DOHH2 (cell line): ENCODE data around the gene ZNF860.
"Not testable (repeated sequence)": the region's sequence is repeated elsewhere in the genome, so short reads cannot be mapped to it uniquely, and the experiment has no call there.

Source experiments
- H3F3A ChIP-seq: fragments of 200-600 bp; sonication (generic), shearing (Covaris generic); 2 replicates; pipeline ENCODE4 v1.6.0; 2016; ENCODE audit warnings: antibody characterized with exemption, mild to moderate bottlenecking; ENCODE audit not compliant: control insufficient read depth, insufficient read depth
- H3K27ac ChIP-seq: fragments of 200-600 bp; sonication (generic); 2 replicates; pipeline ENCODE4 v1.5.1; 2014; ENCODE audit warnings: low read depth, mild to moderate bottlenecking, low read length, moderate library complexity
- H3K27me3 ChIP-seq: fragments of 200-600 bp; sonication (generic); 2 replicates; pipeline ENCODE4 v1.6.1; 2014; ENCODE audit warnings: mild to moderate bottlenecking, low read length, mixed read lengths; ENCODE audit not compliant: control insufficient read depth
- H3K36me3 ChIP-seq: fragments of 200-600 bp; sonication (generic); 2 replicates; pipeline ENCODE4 v1.6.1; 2014; ENCODE audit warnings: mild to moderate bottlenecking, low read length, moderate library complexity, mixed read lengths; ENCODE audit not compliant: control insufficient read depth
- H3K4me1 ChIP-seq: fragments of 200-600 bp; sonication (generic); 2 replicates; pipeline ENCODE4 v1.6.1; 2014; ENCODE audit warnings: mild to moderate bottlenecking, low read length, mixed read lengths; ENCODE audit not compliant: control insufficient read depth
- H3K4me2 ChIP-seq: fragments of 200-600 bp; sonication (generic); 2 replicates; pipeline ENCODE4 v1.6.0; 2014; ENCODE audit warnings: mild to moderate bottlenecking, low read length, moderate library complexity
- H3K4me3 ChIP-seq: fragments of 200-600 bp; sonication (generic); 2 replicates; pipeline ENCODE4 v1.5.1; 2014; ENCODE audit warnings: mild to moderate bottlenecking, low read length, mixed read lengths
- H3K79me2 ChIP-seq: fragments of 200-600 bp; sonication (generic); 2 replicates; pipeline ENCODE4 v1.6.1; 2014; ENCODE audit warnings: mild to moderate bottlenecking, low read length, mixed read lengths; ENCODE audit not compliant: control insufficient read depth
- H3K9me2 ChIP-seq: fragments of 200-600 bp; sonication (generic); replicated peaks from 2 replicates; pipeline ENCODE4 v1.6.1; 2014; ENCODE audit warnings: mild to moderate bottlenecking, low read length, mixed read lengths; ENCODE audit not compliant: control insufficient read depth
- H3K9me3 ChIP-seq: fragments of 200-600 bp; sonication (generic); 2 replicates; pipeline ENCODE4 v1.6.1; 2014; ENCODE audit warnings: antibody characterized with exemption, low read length, mixed read lengths; ENCODE audit not compliant: control insufficient read depth, insufficient read depth
- H4K20me1 ChIP-seq: fragments of 200-600 bp; sonication (generic); 2 replicates; pipeline ENCODE4 v1.6.0; 2014; ENCODE audit warnings: low read depth, mild to moderate bottlenecking, antibody characterized with exemption, low read length, moderate library complexity; ENCODE audit not compliant: control insufficient read depth, insufficient read depth
- CTCF ChIP-seq: fragments of 200-600 bp; sonication (generic); IDR thresholded peaks from one replicate; pipeline ENCODE4 v1.5.1; 2014; ENCODE audit warnings: antibody characterized with exemption, mild to moderate bottlenecking, low read depth, low read length; ENCODE audit not compliant: poor library complexity, severe bottlenecking
- EZH2phosphoT487 ChIP-seq: fragments of 200-600 bp; sonication (generic); IDR thresholded peaks from 2 replicates; pipeline ENCODE4 v1.6.1; 2017; ENCODE audit warnings: borderline replicate concordance, mild to moderate bottlenecking, antibody characterized with exemption, low read length, moderate library complexity, mixed read lengths

Gene ZNF860

GRCh38 chr3:31985831-31986230 is 4.3 kb downstream of the ZNF860 start:
- no peaks in the 10 kb centered on the region for H4K20me1 ChIP-seq
- H3K27me3 ChIP-seq, result no peaks in the 10 kb centered on the region
- 0 out of 2 replicates have a peak overlapping the region, but pooled peaks have one; percentile 2 for H3K27ac ChIP-seq
- TF ChIP-seq CTCF, result no peak
- no peak for TF ChIP-seq EZH2phosphoT487
- H3F3A ChIP-seq, result no peaks in the 10 kb centered on the region
- H3K79me2 ChIP-seq, result peaks cover 36% of the 10 kb centered on the region
- H3K4me2 ChIP-seq, result peak overlapping the region; percentile 19
- peaks cover 38% of the 10 kb centered on the region for H3K4me1 ChIP-seq
- H3K36me3 ChIP-seq, result peaks cover 51% of the 10 kb centered on the region
- H3K9me3 ChIP-seq, result peaks cover 5% of the 10 kb centered on the region; the same call in 1 of the 2 replicates
- H3K4me3 ChIP-seq, result no peak overlapping the region; the same call in 1 of the 2 replicates
- no peaks in the 10 kb centered on the region for H3K9me2 ChIP-seq

GRCh38 chr3:31988271-31988670 is 6.7 kb downstream of the ZNF860 start:
- Histone ChIP-seq H3K4me2 (no peak overlapping the region), H3K4me3 (no peak overlapping the region), H3K4me1 (peaks cover 23% of the 10 kb centered on the region), H3F3A (no peaks in the 10 kb centered on the region), H3K79me2 (peaks cover 12% of the 10 kb centered on the region), H3K27me3 (no peaks in the 10 kb centered on the region), H3K9me3 (peaks cover 8% of the 10 kb centered on the region; the same call in 1 of the 2 replicates), H3K36me3 (peaks cover 50% of the 10 kb centered on the region), H3K9me2 (no peaks in the 10 kb centered on the region), H4K20me1 (no peaks in the 10 kb centered on the region), H3K27ac (no peak overlapping the region)
- TF ChIP-seq CTCF, result no peak
- TF ChIP-seq EZH2phosphoT487, result no peak

- H3K4me1 ChIP-seq, H3K27me3 ChIP-seq, H3K9me3 ChIP-seq, H3K79me2 ChIP-seq, H3K4me2 ChIP-seq, H4K20me1 ChIP-seq, H3K9me2 ChIP-seq, H3K4me3 ChIP-seq, H3K27ac ChIP-seq, H3F3A ChIP-seq: not testable (repeated sequence)
- H3K36me3 ChIP-seq, result peaks cover 33% of the 10 kb centered on the region
These were observed 11.4 kb downstream of the ZNF860 start for GRCh38 chr3:31992995-31993394.

- Histone ChIP-seq H3K27ac (no peak overlapping the region), H3K79me2 (no peaks in the 10 kb centered on the region), H3K4me3 (no peak overlapping the region), H4K20me1 (no peaks in the 10 kb centered on the region), H3K27me3 (no peaks in the 10 kb centered on the region), H3K9me2 (no peaks in the 10 kb centered on the region), H3K4me1 (no peaks in the 10 kb centered on the region), H3F3A (no peaks in the 10 kb centered on the region), H3K36me3 (peaks cover 24% of the 10 kb centered on the region), H3K4me2 (no peak overlapping the region), H3K9me3 (peaks cover 8% of the 10 kb centered on the region; the same call in 1 of the 2 replicates)
- TF ChIP-seq CTCF (no peak), EZH2phosphoT487 (no peak)
These were observed 12.3 kb downstream of the ZNF860 start for GRCh38 chr3:31993843-31994242.

- not testable (repeated sequence) for H3K79me2 ChIP-seq, H3K27me3 ChIP-seq, H4K20me1 ChIP-seq, H3K4me1 ChIP-seq, H3K4me3 ChIP-seq, H3K9me2 ChIP-seq, H3K27ac ChIP-seq, H3K9me3 ChIP-seq, H3K4me2 ChIP-seq, H3F3A ChIP-seq
- H3K36me3 ChIP-seq, result peaks cover 13% of the 10 kb centered on the region
These were observed 13.5 kb downstream of the ZNF860 start for GRCh38 chr3:31995026-31995425.
